Activated naive CD4-positive, alpha-beta T cell treated with Interleukin-2 at 50 U/mL for 16 hours (primary cell): ENCODE measurements around the gene TMEM9.

Experiments used
- DNase-seq: peaks from one replicate; pipeline ENCODE4 v3.0.0-alpha.2; 2020

The TMEM9 gene

GRCh38 chr1:201144701-201145100 is 9.6 kb downstream of the TMEM9 start:
- no peak for DNase-seq

- DNase-seq, result no peak
Measured at GRCh38 chr1:201143726-201144635, 10.3 kb downstream of the TMEM9 start.

GRCh38 chr1:201142849-201143725 is 11.2 kb downstream of the TMEM9 start:
- DNase-seq, result no peak

GRCh38 chr1:201142011-201142848 is 12.0 kb downstream of the TMEM9 start:
- DNase-seq, result no peak

GRCh38 chr1:201141418-201141817 is 12.9 kb downstream of the TMEM9 start:
- DNase-seq, result no peak

GRCh38 chr1:201140941-201141260 is 13.4 kb downstream of the TMEM9 start:
- no peak for DNase-seq

GRCh38 chr1:201140235-201140940 is 13.9 kb downstream of the TMEM9 start:
- DNase-seq, result no peak

GRCh38 chr1:201139756-201140155 is 14.5 kb downstream of the TMEM9 start:
- no peak for DNase-seq

- DNase-seq, result no peak
Measured at GRCh38 chr1:201139306-201139705, 15.0 kb downstream of the TMEM9 start.

GRCh38 chr1:201138311-201138840 is 15.9 kb downstream of the TMEM9 start:
- DNase-seq, result no peak

GRCh38 chr1:201137579-201138310 is 16.5 kb downstream of the TMEM9 start:
- DNase-seq, result no peak

- no peak for DNase-seq
Measured at GRCh38 chr1:201137024-201137392, 17.3 kb downstream of the TMEM9 start.

- no peak for DNase-seq
Measured at GRCh38 chr1:201136355-201137023, 17.8 kb downstream of the TMEM9 start.

- DNase-seq, result no peak
Measured at GRCh38 chr1:201134405-201134804, 19.9 kb downstream of the TMEM9 start.

GRCh38 chr1:201131398-201131797 is 22.9 kb downstream of the TMEM9 start:
- no peak for DNase-seq

GRCh38 chr1:201128962-201129361 is 25.3 kb downstream of the TMEM9 start:
- DNase-seq, result no peak

GRCh38 chr1:201128476-201128875 is 25.8 kb downstream of the TMEM9 start:
- no peak for DNase-seq

GRCh38 chr1:201127755-201128455 is 26.4 kb downstream of the TMEM9 start:
- no peak for DNase-seq

- no peak for DNase-seq
Measured at GRCh38 chr1:201126832-201127754, 27.2 kb downstream of the TMEM9 start, which contains the start of gene ASCL5. TSS of gene ASCL5 (minus strand) at chr1:201127184. CDS start at chr1:201115372, 11,812 bp downstream.
